ENCODE measurements around the gene CNOT9. TPM values are rescaled to one million over a fixed set of nuclear protein-coding genes. Genes with fewer than 3 reads are reported as not detected.

The CNOT9 gene
- total RNA-seq, 1 donor from 2014 or later: 74.4 TPM

DNA sequence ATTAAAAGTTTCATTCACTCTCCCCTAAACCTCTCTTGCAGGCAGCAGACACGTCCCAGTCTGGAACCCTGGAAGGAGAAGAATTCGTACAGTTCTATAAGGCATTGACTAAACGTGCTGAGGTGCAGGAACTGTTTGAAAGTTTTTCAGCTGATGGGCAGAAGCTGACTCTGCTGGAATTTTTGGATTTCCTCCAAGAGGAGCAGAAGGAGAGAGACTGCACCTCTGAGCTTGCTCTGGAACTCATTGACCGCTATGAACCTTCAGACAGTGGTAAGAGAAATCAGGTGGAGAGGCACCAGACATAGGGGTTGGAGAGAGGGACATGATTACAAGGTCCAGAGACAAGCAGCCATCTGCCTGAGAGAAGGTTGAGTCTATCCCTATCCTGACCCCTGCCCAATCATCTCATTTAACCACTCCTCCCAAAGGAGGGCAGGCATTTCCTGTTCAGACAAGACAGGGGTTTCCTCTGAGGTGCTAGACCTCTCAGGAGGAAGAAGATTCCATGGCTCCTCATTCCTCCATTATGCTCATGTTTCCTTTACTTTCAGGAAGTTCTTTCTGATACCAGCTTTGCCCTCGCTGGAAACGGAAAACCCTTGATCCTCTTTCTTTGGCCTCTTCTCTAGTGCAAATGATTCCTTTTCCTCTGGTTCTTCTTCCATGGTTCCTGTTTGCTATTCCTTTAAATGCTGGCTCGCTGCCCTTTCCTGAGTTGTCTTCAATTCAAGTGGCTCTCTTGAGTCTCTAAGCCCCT is 54.1 kb downstream of the CNOT9 start:
- Mint-ChIP-seq H3K27me3 (no peaks in the 10 kb centered on the region), H3K4me1 (peaks cover 5% of the 10 kb centered on the region), H3K27ac (no peak overlapping the region), H3K4me3 (no peak overlapping the region), H3K9me3 (no peaks in the 10 kb centered on the region), H3K36me3 (ENCODE audit: low read depth) (no peaks in the 10 kb centered on the region)
- ChIA-PET CTCF (no interaction called here), POLR2A (no interaction called here)
- DNase-seq (no peak), ATAC-seq (ENCODE audit: low read depth) (no peak)
- no peak for TF ChIP-seq CTCF (IDR thresholded peaks at IDR 0.05)
- intact Hi-C loops (cut with micrococcal nuclease): no loop called here

- Mint-ChIP-seq H3K4me3 (no peak overlapping the region), H3K4me1 (peaks cover 5% of the 10 kb centered on the region), H3K27ac (no peak overlapping the region), H3K27me3 (no peaks in the 10 kb centered on the region), H3K36me3 (ENCODE audit: low read depth) (no peaks in the 10 kb centered on the region), H3K9me3 (no peaks in the 10 kb centered on the region)
- intact Hi-C loops (cut with micrococcal nuclease): no loop called here
- no peak for ATAC-seq (ENCODE audit: low read depth)
- ChIA-PET CTCF (no interaction called here), POLR2A (no interaction called here)
- no peak for DNase-seq
- no peak for TF ChIP-seq CTCF (IDR thresholded peaks at IDR 0.05)
Observed at GRCh38 chr2:218623366-218623705, 54.7 kb downstream of the CNOT9 start.

DNA sequence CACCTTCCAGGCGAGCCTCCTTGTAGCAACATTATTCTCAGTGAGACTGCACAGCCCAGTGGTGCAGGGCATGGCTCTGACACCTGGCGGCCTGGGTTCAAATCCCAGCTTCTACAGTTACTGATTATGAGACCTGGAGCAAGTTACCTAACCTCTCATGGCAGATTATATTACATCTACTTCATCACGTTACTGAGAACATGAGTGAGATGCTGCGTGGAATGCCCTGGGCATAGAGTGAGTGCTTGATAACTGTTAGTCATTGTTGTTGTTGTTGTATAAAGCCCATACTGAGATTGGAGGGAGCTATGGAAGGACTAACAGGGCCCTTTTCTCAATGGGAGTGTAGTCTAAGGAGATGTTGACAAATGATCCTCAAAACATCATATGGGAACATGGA is 57.7 kb downstream of the CNOT9 start:
- Mint-ChIP-seq H3K4me3 (no peak overlapping the region), H3K4me1 (peaks cover 5% of the 10 kb centered on the region), H3K27me3 (no peaks in the 10 kb centered on the region), H3K36me3 (ENCODE audit: low read depth) (no peaks in the 10 kb centered on the region), H3K9me3 (no peaks in the 10 kb centered on the region), H3K27ac (no peak overlapping the region)
- no peak for TF ChIP-seq CTCF (IDR thresholded peaks at IDR 0.05)
- intact Hi-C loops (cut with micrococcal nuclease): no loop called here
- ATAC-seq (ENCODE audit: low read depth) (no peak), DNase-seq (no peak)
- POLR2A ChIA-PET: no interaction called here
- CTCF ChIA-PET: no interaction called here

- H3K9me3 Mint-ChIP-seq: no peaks in the 10 kb centered on the region
- TF ChIP-seq CTCF (IDR thresholded peaks at IDR 0.05): no peak
- peaks cover 5% of the 10 kb centered on the region for H3K4me1 Mint-ChIP-seq
- no peak overlapping the region for H3K27ac Mint-ChIP-seq
- H3K4me3 Mint-ChIP-seq: no peak overlapping the region
- ATAC-seq (ENCODE audit: low read depth): no peak
- CTCF ChIA-PET: interaction anchor here (1.1 kb wide), 1 partner anchor 21 kb away, joined by 3 read pairs; no protein-coding TSS in a partner anchor
- DNase-seq: no peak
- intact Hi-C loops (cut with micrococcal nuclease): no loop called here
- no peaks in the 10 kb centered on the region for H3K27me3 Mint-ChIP-seq
- H3K36me3 Mint-ChIP-seq (ENCODE audit: low read depth): peaks cover 3% of the 10 kb centered on the region
- POLR2A ChIA-PET: no interaction called here
Observed at GRCh38 chr2:218627939-218628338, 59.3 kb downstream of the CNOT9 start.

- Mint-ChIP-seq H3K4me1 (no peaks in the 10 kb centered on the region), H3K9me3 (no peaks in the 10 kb centered on the region), H3K27me3 (no peaks in the 10 kb centered on the region), H3K27ac (no peak overlapping the region), H3K36me3 (ENCODE audit: low read depth) (peaks cover 39% of the 10 kb centered on the region), H3K4me3 (no peak overlapping the region)
- intact Hi-C loops (cut with micrococcal nuclease): no loop called here
- no peak for TF ChIP-seq CTCF (IDR thresholded peaks at IDR 0.05)
- POLR2A ChIA-PET: no interaction called here
- DNase-seq (no peak), ATAC-seq (ENCODE audit: low read depth) (no peak)
- CTCF ChIA-PET: no interaction called here
Observed at GRCh38 chr2:218631837-218632236, 63.2 kb downstream of the CNOT9 start.

Measured in activated B cell treated with CpG ODN at 0.5 μM for 24 hours (primary cell).